OCI-LY1 (cell line): Measurements from ENCODE around the gene CELSR3.

ENCODE experiments used
- H2AFZ ChIP-seq: fragments of 200-600 bp; sonication (generic), shearing (Covaris generic); 2 replicates; pipeline ENCODE4 v1.6.0; 2014; ENCODE audit warnings: antibody characterized with exemption, mild to moderate bottlenecking, low read length
- H3F3A ChIP-seq: fragments of 200-600 bp; sonication (generic), shearing (Covaris generic); 2 replicates; pipeline ENCODE4 v1.6.0; 2014; ENCODE audit warnings: mild to moderate bottlenecking, antibody characterized with exemption, low read length, moderate library complexity; ENCODE audit not compliant: insufficient read depth
- H3K27ac ChIP-seq: fragments of 200-600 bp; sonication (generic); 2 replicates; pipeline ENCODE4 v1.5.1; 2014; ENCODE audit warnings: low read length, mixed run types, mild to moderate bottlenecking, low read depth; ENCODE audit not compliant: poor library complexity, severe bottlenecking
- H3K27me3 ChIP-seq: fragments of 200-600 bp; sonication (generic); 2 replicates; pipeline ENCODE4 v1.6.0; 2014; ENCODE audit warnings: antibody characterized with exemption, mild to moderate bottlenecking, low read length, moderate library complexity; ENCODE audit not compliant: insufficient read depth
- H3K36me3 ChIP-seq: fragments of 200-600 bp; sonication (generic); 2 replicates; pipeline ENCODE4 v1.6.1; 2014; ENCODE audit warnings: mild to moderate bottlenecking, antibody characterized with exemption, low read length, moderate library complexity, mixed read lengths; ENCODE audit not compliant: insufficient read depth
- H3K4me1 ChIP-seq: fragments of 200-600 bp; sonication (generic); 2 replicates; pipeline ENCODE4 v1.5.1; 2014; ENCODE audit warnings: mild to moderate bottlenecking, low read length, moderate library complexity; ENCODE audit not compliant: insufficient read depth, severe bottlenecking
- H3K4me2 ChIP-seq: fragments of 200-600 bp; sonication (generic), shearing (Covaris generic); 2 replicates; pipeline ENCODE4 v1.6.1; 2014; ENCODE audit warnings: low read length
- H3K4me3 ChIP-seq: fragments of 200-600 bp; sonication (generic); 2 replicates; pipeline ENCODE4 v1.5.1; 2014; ENCODE audit warnings: low read length, low read depth, mild to moderate bottlenecking, mixed read lengths; ENCODE audit not compliant: poor library complexity, severe bottlenecking
- H3K79me2 ChIP-seq: fragments of 200-600 bp; shearing (Covaris generic); 2 replicates; pipeline ENCODE4 v1.6.1; 2016; ENCODE audit warnings: mixed run types, low read length, mixed read lengths; ENCODE audit not compliant: insufficient read depth
- H3K9ac ChIP-seq: fragments of 200-600 bp; sonication (generic), shearing (Covaris generic); 2 replicates; pipeline ENCODE4 v1.6.1; 2014; ENCODE audit warnings: mild to moderate bottlenecking, low read length, mixed read lengths
- H3K9me2 ChIP-seq: fragments of 200-600 bp; sonication (generic), shearing (Covaris generic); 2 replicates; pipeline ENCODE4 v1.6.1; 2014; ENCODE audit warnings: low read depth, mild to moderate bottlenecking, low read length, mixed read lengths
- H3K9me3 ChIP-seq: fragments of 200-600 bp; shearing (Covaris generic); 2 replicates; pipeline ENCODE4 v1.6.1; 2014; ENCODE audit warnings: low read length, mixed read lengths
- H4K20me1 ChIP-seq: fragments of 200-600 bp; sonication (generic), shearing (Covaris generic); 2 replicates; pipeline ENCODE4 v1.6.0; 2016; ENCODE audit warnings: mild to moderate bottlenecking, low read length; ENCODE audit not compliant: insufficient read depth
- CTCF ChIP-seq: fragments of 200-600 bp; sonication (generic), shearing (Covaris generic); IDR thresholded peaks from 2 replicates; pipeline ENCODE4 v1.5.1; 2017; ENCODE audit warnings: mild to moderate bottlenecking, antibody characterized with exemption, low read length, moderate library complexity, mixed read lengths
- EZH2 ChIP-seq: fragments of 200-600 bp; sonication (generic), shearing (Covaris generic); IDR thresholded peaks from 2 replicates; pipeline ENCODE4 v1.8.0; 2017; ENCODE audit warnings: borderline replicate concordance, mixed run types, mild to moderate bottlenecking, antibody characterized with exemption, low read length, moderate library complexity, mixed read lengths

The CELSR3 gene

GRCh38 chr3:48630833-48631232 is 31.9 kb downstream of the CELSR3 start:
- no peak overlapping the region for H3K4me3 ChIP-seq
- no peak overlapping the region for H2AFZ ChIP-seq
- peaks cover 67% of the 10 kb centered on the region for H3K36me3 ChIP-seq
- TF ChIP-seq EZH2 (no peak), CTCF (no peak)
- H3K27me3 ChIP-seq = no peaks in the 10 kb centered on the region
- H3K4me1 ChIP-seq = peaks cover 10% of the 10 kb centered on the region
- H3K27ac ChIP-seq = no peak overlapping the region
- H3K9me3 ChIP-seq = no peaks in the 10 kb centered on the region
- H4K20me1 ChIP-seq = no peaks in the 10 kb centered on the region
- H3F3A ChIP-seq = no peaks in the 10 kb centered on the region
- no peak overlapping the region for H3K4me2 ChIP-seq
- H3K79me2 ChIP-seq = no peaks in the 10 kb centered on the region
- no peak overlapping the region for H3K9ac ChIP-seq
- H3K9me2 ChIP-seq = no peaks in the 10 kb centered on the region

- no peaks in the 10 kb centered on the region for H4K20me1 ChIP-seq
- no peaks in the 10 kb centered on the region for H3K9me2 ChIP-seq
- H3K36me3 ChIP-seq = peaks cover 72% of the 10 kb centered on the region
- no peak overlapping the region for H3K9ac ChIP-seq
- no peak overlapping the region for H2AFZ ChIP-seq
- peaks cover 10% of the 10 kb centered on the region for H3K4me1 ChIP-seq
- no peaks in the 10 kb centered on the region for H3F3A ChIP-seq
- no peaks in the 10 kb centered on the region for H3K9me3 ChIP-seq
- no peaks in the 10 kb centered on the region for H3K27me3 ChIP-seq
- TF ChIP-seq EZH2 (no peak), CTCF (no peak)
- no peak overlapping the region for H3K4me3 ChIP-seq
- no peaks in the 10 kb centered on the region for H3K79me2 ChIP-seq
- H3K27ac ChIP-seq = no peak overlapping the region
- H3K4me2 ChIP-seq = no peak overlapping the region
These were observed 32.3 kb downstream of the CELSR3 start for GRCh38 chr3:48630407-48630806.

- H3K27me3 ChIP-seq = no peaks in the 10 kb centered on the region
- H3K9ac ChIP-seq = no peak overlapping the region
- H3K36me3 ChIP-seq = peaks cover 77% of the 10 kb centered on the region
- H3K4me2 ChIP-seq = no peak overlapping the region
- no peaks in the 10 kb centered on the region for H3K9me2 ChIP-seq
- TF ChIP-seq CTCF (no peak), EZH2 (no peak)
- no peaks in the 10 kb centered on the region for H3F3A ChIP-seq
- no peaks in the 10 kb centered on the region for H4K20me1 ChIP-seq
- no peaks in the 10 kb centered on the region for H3K9me3 ChIP-seq
- no peaks in the 10 kb centered on the region for H3K79me2 ChIP-seq
- H3K4me3 ChIP-seq = no peak overlapping the region
- H3K27ac ChIP-seq = no peak overlapping the region
- H3K4me1 ChIP-seq = peaks cover 10% of the 10 kb centered on the region
- no peak overlapping the region for H2AFZ ChIP-seq
These were observed 32.8 kb downstream of the CELSR3 start for GRCh38 chr3:48629894-48630293.
